SU-DHL-6 (cell line): ENCODE measurements around the gene KCTD6.

Source experiments
- H2AFZ ChIP-seq: fragments of 200-600 bp; sonication (generic); 2 replicates; pipeline ENCODE4 v1.6.1; 2014; ENCODE audit warnings: low read depth, mild to moderate bottlenecking, moderate library complexity, mixed read lengths, antibody characterized with exemption, low read length; ENCODE audit not compliant: severe bottlenecking
- H3F3A ChIP-seq: fragments of 200-600 bp; shearing (Covaris generic); 2 replicates; pipeline ENCODE4 v1.6.0; 2016; ENCODE audit warnings: antibody characterized with exemption, mild to moderate bottlenecking; ENCODE audit not compliant: insufficient read depth
- H3K27ac ChIP-seq: fragments of 200-600 bp; sonication (generic); 2 replicates; pipeline ENCODE4 v1.5.1; 2016; ENCODE audit warnings: low read depth, mild to moderate bottlenecking, low read length, moderate library complexity, mixed read lengths
- H3K27me3 ChIP-seq: fragments of 200-600 bp; sonication (generic), shearing (Covaris generic); 2 replicates; pipeline ENCODE4 v1.6.0; 2014; ENCODE audit warnings: mild to moderate bottlenecking, low read length
- H3K36me3 ChIP-seq: fragments of 200-600 bp; sonication (generic); 2 replicates; pipeline ENCODE4 v1.6.1; 2014; ENCODE audit warnings: mild to moderate bottlenecking, low read length, mixed read lengths
- H3K4me2 ChIP-seq: fragments of 300-600, 200-600 bp; shearing (Covaris generic), sonication (generic); 2 replicates; pipeline ENCODE4 v1.6.0; 2014; ENCODE audit warnings: low read length, low read depth, mild to moderate bottlenecking; ENCODE audit not compliant: poor library complexity, severe bottlenecking
- H3K4me3 ChIP-seq: fragments of 200-600 bp; sonication (generic); 2 replicates; pipeline ENCODE4 v1.5.1; 2014; ENCODE audit warnings: antibody characterized with exemption, low read length, mild to moderate bottlenecking, mixed read lengths; ENCODE audit not compliant: insufficient read depth, poor library complexity, severe bottlenecking
- H3K79me2 ChIP-seq: fragments of 200-600 bp; sonication (generic); 2 replicates; pipeline ENCODE4 v1.6.1; 2014; ENCODE audit warnings: mild to moderate bottlenecking, low read length, moderate library complexity; ENCODE audit not compliant: insufficient read depth
- H3K9ac ChIP-seq: fragments of 200-600 bp; sonication (generic); 2 replicates; pipeline ENCODE4 v1.7.0; 2014; ENCODE audit warnings: mild to moderate bottlenecking, low read length
- H3K9me2 ChIP-seq: fragments of 200-600 bp; sonication (generic); replicated peaks from 2 replicates; pipeline ENCODE4 v1.6.1; 2014; ENCODE audit warnings: low read length; ENCODE audit not compliant: insufficient read depth
- H3K9me3 ChIP-seq: fragments of 200-600 bp; sonication (generic); 2 replicates; pipeline ENCODE4 v1.6.1; 2014; ENCODE audit warnings: low read length, mixed read lengths; ENCODE audit not compliant: insufficient read depth
- H4K20me1 ChIP-seq: fragments of 200-600 bp; sonication (generic); 2 replicates; pipeline ENCODE4 v1.6.1; 2014; ENCODE audit warnings: low read depth, mild to moderate bottlenecking, antibody characterized with exemption, low read length, moderate library complexity, mixed read lengths
- EZH2phosphoT487 ChIP-seq: fragments of 200-600 bp; sonication (generic), shearing (Covaris generic); conservative IDR thresholded peaks from 2 replicates; pipeline ENCODE4 v1.6.1; 2018; ENCODE audit warnings: mild to moderate bottlenecking, antibody characterized with exemption, low read length, moderate library complexity, mixed read lengths
- TF ChIP-seq, protein P1 (sequence below): fragments of 200-600 bp; sonication (generic); IDR thresholded peaks from one replicate; pipeline ENCODE4 v1.5.1; 2017; ENCODE audit warnings: antibody characterized with exemption, mild to moderate bottlenecking, low read length, moderate library complexity; ENCODE audit not compliant: insufficient read depth, poor library complexity, severe bottlenecking

Gene KCTD6

DNA sequence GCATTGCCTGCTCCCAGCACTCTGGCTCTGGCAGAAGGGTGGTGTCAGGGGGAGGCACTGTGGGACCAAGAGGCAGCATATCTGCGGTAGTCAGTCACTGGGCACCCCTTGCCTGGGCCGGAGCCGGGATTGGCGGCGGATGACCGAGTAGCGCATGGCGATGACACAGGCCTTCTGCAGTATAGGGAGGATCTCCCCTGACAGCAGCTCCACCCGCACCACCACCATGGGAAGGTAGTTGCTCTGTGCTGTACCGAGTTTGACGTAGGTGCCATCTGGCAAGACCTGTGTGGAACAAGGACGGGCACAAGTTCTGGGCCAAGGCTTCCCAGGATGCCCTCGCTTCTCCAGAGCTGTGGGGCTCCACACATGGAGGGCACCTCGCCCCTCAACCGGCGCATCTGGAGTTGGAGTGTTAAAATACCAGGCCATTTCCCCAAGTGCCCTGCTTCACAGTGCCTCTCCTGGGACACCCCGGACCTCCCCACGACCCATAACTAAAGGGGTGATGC, 38.5 kb downstream of the KCTD6 start:
- Histone ChIP-seq H2AFZ (no peak overlapping the region), H3K9ac (no peak overlapping the region), H3K36me3 (no peaks in the 10 kb centered on the region), H4K20me1 (no peaks in the 10 kb centered on the region), H3K79me2 (no peaks in the 10 kb centered on the region), H3K9me3 (no peaks in the 10 kb centered on the region), H3K27me3 (no peaks in the 10 kb centered on the region), H3K4me3 (no peak overlapping the region), H3K27ac (no peak overlapping the region), H3K4me2 (no peak overlapping the region), H3F3A (no peaks in the 10 kb centered on the region), H3K9me2 (no peaks in the 10 kb centered on the region)
- TF ChIP-seq, protein P1, sequence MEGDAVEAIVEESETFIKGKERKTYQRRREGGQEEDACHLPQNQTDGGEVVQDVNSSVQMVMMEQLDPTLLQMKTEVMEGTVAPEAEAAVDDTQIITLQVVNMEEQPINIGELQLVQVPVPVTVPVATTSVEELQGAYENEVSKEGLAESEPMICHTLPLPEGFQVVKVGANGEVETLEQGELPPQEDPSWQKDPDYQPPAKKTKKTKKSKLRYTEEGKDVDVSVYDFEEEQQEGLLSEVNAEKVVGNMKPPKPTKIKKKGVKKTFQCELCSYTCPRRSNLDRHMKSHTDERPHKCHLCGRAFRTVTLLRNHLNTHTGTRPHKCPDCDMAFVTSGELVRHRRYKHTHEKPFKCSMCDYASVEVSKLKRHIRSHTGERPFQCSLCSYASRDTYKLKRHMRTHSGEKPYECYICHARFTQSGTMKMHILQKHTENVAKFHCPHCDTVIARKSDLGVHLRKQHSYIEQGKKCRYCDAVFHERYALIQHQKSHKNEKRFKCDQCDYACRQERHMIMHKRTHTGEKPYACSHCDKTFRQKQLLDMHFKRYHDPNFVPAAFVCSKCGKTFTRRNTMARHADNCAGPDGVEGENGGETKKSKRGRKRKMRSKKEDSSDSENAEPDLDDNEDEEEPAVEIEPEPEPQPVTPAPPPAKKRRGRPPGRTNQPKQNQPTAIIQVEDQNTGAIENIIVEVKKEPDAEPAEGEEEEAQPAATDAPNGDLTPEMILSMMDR: no peak
- no peak for TF ChIP-seq EZH2phosphoT487

DNA sequence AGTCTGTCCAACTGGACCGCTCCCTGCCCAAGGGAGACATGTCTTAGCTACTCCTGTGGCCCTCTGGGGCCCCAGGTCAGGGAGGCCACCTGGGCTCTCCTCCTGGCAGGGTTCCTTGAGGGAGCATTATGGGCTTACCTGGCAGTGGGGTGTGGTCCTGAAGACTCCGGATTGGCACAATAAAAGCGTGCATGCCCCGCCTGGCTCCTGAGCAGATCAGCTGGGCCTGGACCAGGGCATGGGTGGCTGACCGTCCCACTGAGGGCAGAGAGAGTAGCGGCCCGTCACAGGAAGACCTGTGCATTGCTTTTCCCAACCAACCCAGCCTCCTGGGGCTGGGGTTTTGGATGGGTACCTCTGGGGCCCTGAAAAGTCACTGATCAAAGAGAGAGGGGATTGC, 39.7 kb downstream of the KCTD6 start:
- no peaks in the 10 kb centered on the region for H3K9me2 ChIP-seq
- H3K4me2 ChIP-seq: no peak overlapping the region
- H3K79me2 ChIP-seq: no peaks in the 10 kb centered on the region
- no peaks in the 10 kb centered on the region for H4K20me1 ChIP-seq
- H3K27me3 ChIP-seq: no peaks in the 10 kb centered on the region
- no peak overlapping the region for H3K4me3 ChIP-seq
- no peaks in the 10 kb centered on the region for H3K36me3 ChIP-seq
- no peak overlapping the region for H2AFZ ChIP-seq
- no peak overlapping the region for H3K9ac ChIP-seq
- TF ChIP-seq, protein P1: no peak
- no peak for TF ChIP-seq EZH2phosphoT487
- no peaks in the 10 kb centered on the region for H3K9me3 ChIP-seq
- no peaks in the 10 kb centered on the region for H3F3A ChIP-seq
- H3K27ac ChIP-seq: no peak overlapping the region

GRCh38 chr3:58531956-58532355, 40.1 kb downstream of the KCTD6 start:
- no peak overlapping the region for H3K9ac ChIP-seq
- H3K36me3 ChIP-seq: no peaks in the 10 kb centered on the region
- no peak for TF ChIP-seq EZH2phosphoT487
- TF ChIP-seq, protein P1: peak; percentile 54
- H3K9me3 ChIP-seq: no peaks in the 10 kb centered on the region
- H3K27ac ChIP-seq: no peak overlapping the region
- no peak overlapping the region for H3K4me3 ChIP-seq
- H4K20me1 ChIP-seq: no peaks in the 10 kb centered on the region
- H3K4me2 ChIP-seq: no peak overlapping the region
- no peaks in the 10 kb centered on the region for H3K9me2 ChIP-seq
- no peaks in the 10 kb centered on the region for H3F3A ChIP-seq
- H3K27me3 ChIP-seq: no peaks in the 10 kb centered on the region
- no peak overlapping the region for H2AFZ ChIP-seq
- H3K79me2 ChIP-seq: no peaks in the 10 kb centered on the region
